ENCODE measurements around the gene RBM39.
A peak's percentile ranks its signal among the peaks of the same experiment; 100 is the strongest.

Gene RBM39

GRCh38 chr20:35661908-35662307 lies 80.2 kb downstream of the RBM39 start:
- Histone ChIP-seq H3K79me2 (ENCODE audit: insufficient read depth, low read length) (peaks cover 76% of the 10 kb centered on the region), H3K36me3 (ENCODE audit: insufficient read depth, low read length) (peaks cover 57% of the 10 kb centered on the region), H3K27me3 (ENCODE audit: insufficient read depth, low read length) (no peaks in the 10 kb centered on the region), H3K9me2 (ENCODE audit: low read depth, low read length) (no peaks in the 10 kb centered on the region), H3K4me3 (ENCODE audit: low read depth, low read length, poor library complexity, severe bottlenecking) (peak overlapping the region; percentile 77), H3K9ac (ENCODE audit: low read length) (peak overlapping the region; percentile 89; the same call in 1 of the 2 replicates), H3K4me2 (ENCODE audit: low read length) (peak overlapping the region; percentile 83), H3K9me3 (ENCODE audit: low read length) (peaks cover 23% of the 10 kb centered on the region; the same call in 1 of the 2 replicates), H3F3A (ENCODE audit: insufficient read depth, low read length) (no peaks in the 10 kb centered on the region), H3K27ac (ENCODE audit: low read depth, low read length, poor library complexity, severe bottlenecking) (no peak overlapping the region), H4K20me1 (ENCODE audit: insufficient read depth, low read length) (no peaks in the 10 kb centered on the region; the same call in none of the 2 replicates), H2AFZ (ENCODE audit: low read length) (no peak overlapping the region), H3K4me1 (ENCODE audit: insufficient read depth, low read length, severe bottlenecking) (peaks cover 33% of the 10 kb centered on the region)
- TF ChIP-seq EZH2 (IDR thresholded peaks at IDR 0.05; ENCODE audit: borderline replicate concordance, low read length) = no peak
- TF ChIP-seq, protein P1, sequence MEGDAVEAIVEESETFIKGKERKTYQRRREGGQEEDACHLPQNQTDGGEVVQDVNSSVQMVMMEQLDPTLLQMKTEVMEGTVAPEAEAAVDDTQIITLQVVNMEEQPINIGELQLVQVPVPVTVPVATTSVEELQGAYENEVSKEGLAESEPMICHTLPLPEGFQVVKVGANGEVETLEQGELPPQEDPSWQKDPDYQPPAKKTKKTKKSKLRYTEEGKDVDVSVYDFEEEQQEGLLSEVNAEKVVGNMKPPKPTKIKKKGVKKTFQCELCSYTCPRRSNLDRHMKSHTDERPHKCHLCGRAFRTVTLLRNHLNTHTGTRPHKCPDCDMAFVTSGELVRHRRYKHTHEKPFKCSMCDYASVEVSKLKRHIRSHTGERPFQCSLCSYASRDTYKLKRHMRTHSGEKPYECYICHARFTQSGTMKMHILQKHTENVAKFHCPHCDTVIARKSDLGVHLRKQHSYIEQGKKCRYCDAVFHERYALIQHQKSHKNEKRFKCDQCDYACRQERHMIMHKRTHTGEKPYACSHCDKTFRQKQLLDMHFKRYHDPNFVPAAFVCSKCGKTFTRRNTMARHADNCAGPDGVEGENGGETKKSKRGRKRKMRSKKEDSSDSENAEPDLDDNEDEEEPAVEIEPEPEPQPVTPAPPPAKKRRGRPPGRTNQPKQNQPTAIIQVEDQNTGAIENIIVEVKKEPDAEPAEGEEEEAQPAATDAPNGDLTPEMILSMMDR (IDR thresholded peaks at IDR 0.05; ENCODE audit: low read length) = no peak

DNA sequence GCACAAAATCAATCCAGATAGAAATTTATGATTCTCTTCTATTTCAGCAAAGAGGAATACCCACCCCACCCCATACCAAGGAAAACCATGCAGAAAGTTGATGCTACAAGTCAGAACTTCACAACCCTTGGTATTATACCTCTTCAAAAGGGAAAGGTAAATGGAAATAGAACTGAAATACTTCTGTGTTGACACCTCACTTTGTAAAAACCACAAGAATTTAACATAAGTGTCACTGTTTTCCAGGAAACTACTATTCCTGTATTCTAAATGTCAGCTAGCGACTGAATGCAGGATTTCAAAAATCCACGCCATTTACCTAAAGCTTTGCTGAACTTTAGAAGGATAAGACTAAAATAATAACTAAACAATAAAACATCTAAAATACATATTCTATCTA lies 81.0 kb downstream of the RBM39 start:
- no peak overlapping the region for H3K27ac ChIP-seq (ENCODE audit: low read depth, low read length, poor library complexity, severe bottlenecking)
- peaks cover 33% of the 10 kb centered on the region for H3K4me1 ChIP-seq (ENCODE audit: insufficient read depth, low read length, severe bottlenecking)
- H3K4me2 ChIP-seq (ENCODE audit: low read length) = peak overlapping the region; percentile 83; the same call in 1 of the 2 replicates
- no peak overlapping the region for H2AFZ ChIP-seq (ENCODE audit: low read length)
- H3K9me3 ChIP-seq (ENCODE audit: low read length) = peaks cover 26% of the 10 kb centered on the region; the same call in 1 of the 2 replicates
- no peak for TF ChIP-seq EZH2 (IDR thresholded peaks at IDR 0.05; ENCODE audit: borderline replicate concordance, low read length)
- TF ChIP-seq, protein P1 (IDR thresholded peaks at IDR 0.05; ENCODE audit: low read length) = no peak
- H4K20me1 ChIP-seq (ENCODE audit: insufficient read depth, low read length) = no peaks in the 10 kb centered on the region; the same call in none of the 2 replicates
- no peak overlapping the region for H3K9ac ChIP-seq (ENCODE audit: low read length)
- H3K9me2 ChIP-seq (ENCODE audit: low read depth, low read length) = no peaks in the 10 kb centered on the region
- H3K36me3 ChIP-seq (ENCODE audit: insufficient read depth, low read length) = peaks cover 66% of the 10 kb centered on the region
- peak overlapping the region; percentile 77 for H3K4me3 ChIP-seq (ENCODE audit: low read depth, low read length, poor library complexity, severe bottlenecking)
- peaks cover 85% of the 10 kb centered on the region for H3K79me2 ChIP-seq (ENCODE audit: insufficient read depth, low read length)
- no peaks in the 10 kb centered on the region for H3K27me3 ChIP-seq (ENCODE audit: insufficient read depth, low read length)
- H3F3A ChIP-seq (ENCODE audit: insufficient read depth, low read length) = no peaks in the 10 kb centered on the region

- Histone ChIP-seq H3K27me3 (ENCODE audit: insufficient read depth, low read length) (no peaks in the 10 kb centered on the region), H3F3A (ENCODE audit: insufficient read depth, low read length) (no peaks in the 10 kb centered on the region), H3K27ac (ENCODE audit: low read depth, low read length, poor library complexity, severe bottlenecking) (no peak overlapping the region), H3K4me3 (ENCODE audit: low read depth, low read length, poor library complexity, severe bottlenecking) (no peak overlapping the region), H3K36me3 (ENCODE audit: insufficient read depth, low read length) (peaks cover 73% of the 10 kb centered on the region), H4K20me1 (ENCODE audit: insufficient read depth, low read length) (no peaks in the 10 kb centered on the region; the same call in none of the 2 replicates), H3K79me2 (ENCODE audit: insufficient read depth, low read length) (peaks cover 92% of the 10 kb centered on the region), H3K9ac (ENCODE audit: low read length) (no peak overlapping the region), H3K9me3 (ENCODE audit: low read length) (peaks cover 26% of the 10 kb centered on the region; the same call in 1 of the 2 replicates), H3K4me1 (ENCODE audit: insufficient read depth, low read length, severe bottlenecking) (peaks cover 33% of the 10 kb centered on the region), H2AFZ (ENCODE audit: low read length) (no peak overlapping the region), H3K9me2 (ENCODE audit: low read depth, low read length) (no peaks in the 10 kb centered on the region), H3K4me2 (ENCODE audit: low read length) (no peak overlapping the region)
- no peak for TF ChIP-seq EZH2 (IDR thresholded peaks at IDR 0.05; ENCODE audit: borderline replicate concordance, low read length)
- TF ChIP-seq, protein P1 (IDR thresholded peaks at IDR 0.05; ENCODE audit: low read length) = no peak
Measured at GRCh38 chr20:35660122-35660937, 81.7 kb downstream of the RBM39 start.

Measured in OCI-LY1 (cell line).